SK-N-SH treated with all-trans-retinoic acid at 6 μM for 48 hours (cell line): ENCODE results near the gene DIP2B.

ENCODE experiments used
- GLIS3 ChIP-seq: fragments of 250-450 bp; sonication (Bioruptor Pico); IDR thresholded peaks from 2 replicates; pipeline ENCODE4 v1.5.0; 2020; ENCODE audit warnings: mild to moderate bottlenecking, moderate library complexity
- PATZ1 ChIP-seq: fragments of 250-450 bp; sonication (Bioruptor Pico); IDR thresholded peaks from 2 replicates; pipeline ENCODE4 v1.8.0; 2020; ENCODE audit warnings: mild to moderate bottlenecking, moderate library complexity, borderline replicate concordance
- TOX ChIP-seq: fragments of 250-450 bp; sonication (Bioruptor Pico); IDR thresholded peaks from 2 replicates; pipeline ENCODE4 v1.8.0; 2021; ENCODE audit warnings: mild to moderate bottlenecking, moderate library complexity, borderline replicate concordance
- ZFP3 ChIP-seq: fragments of 250-450 bp; sonication (Bioruptor Pico); IDR thresholded peaks from 2 replicates; pipeline ENCODE4 v1.5.0; 2020; ENCODE audit warnings: mild to moderate bottlenecking, moderate library complexity

GRCh38 chr12:50598321-50598862 lies 93.6 kb downstream of the DIP2B start:
- TF ChIP-seq ZFP3 (no peak), GLIS3 (CRISPR knock-in tag) (no peak), PATZ1 (CRISPR knock-in tag) (no peak), TOX (CRISPR knock-in tag) (no peak)
